Measurements from ENCODE around the gene LINGO4.

GRCh38 chr1:151829352-151830046 is 24.3 kb upstream of the LINGO4 start:
- TF ChIP-seq CTCF (IDR thresholded peaks at IDR 0.05) (no peak), ZFX (IDR thresholded peaks at IDR 0.05; ENCODE audit: borderline replicate concordance) (no peak)
